HepG2 (cell line): ENCODE results near the gene SLC25A11. TPM values are rescaled to one million over a fixed set of nuclear protein-coding genes. Genes with fewer than 3 reads are reported as not detected.

Experiments used
- CEBPG ChIP-seq: IDR thresholded peaks from 2 replicates; pipeline ENCODE4 v1.6.1; 2016
- JDP2 ChIP-seq: sonication (generic); formaldehyde crosslinking; IDR thresholded peaks from 2 replicates; pipeline ENCODE4 v1.8.1; 2022; ENCODE audit warnings: missing genetic modification reagents, borderline replicate concordance
- MEF2D ChIP-seq: sonication (generic); formaldehyde crosslinking; IDR thresholded peaks from 2 replicates; pipeline ENCODE4 v1.5.1; 2020; ENCODE audit warnings: mild to moderate bottlenecking, missing genetic modification reagents
- REPIN1 ChIP-seq: sonication (generic); formaldehyde crosslinking; IDR thresholded peaks from 2 replicates; pipeline ENCODE4 v1.8.0; 2022; ENCODE audit warnings: missing genetic modification reagents, low read depth, mild to moderate bottlenecking, borderline replicate concordance
- RFX1 ChIP-seq: fragments of 450-650 bp; IDR thresholded peaks from 2 replicates; pipeline ENCODE4 v1.6.1; 2017
- ZNF468 ChIP-seq: sonication (generic); formaldehyde crosslinking; IDR thresholded peaks from 2 replicates; pipeline ENCODE4 v1.8.0; 2022; ENCODE audit warnings: mild to moderate bottlenecking, moderate library complexity, missing genetic modification reagents
- polyA plus RNA-seq, 8 experiments: library from polyadenylated mRNA; depleted of rRNA in 3 of 8; stranded (reverse) in 7 of 8; unstranded in 1 of 8; fragments of >200 nt; fragmentation: Illumina TruSeq in 4 of 8; extraction: Trizol in 4 of 8; gene quantifications; 2 replicates each; pipeline versions ENCODE4 v1.2.1 to v1.2.3, GENCODE V29; 2011 to 2016; ENCODE audit warnings: low read depth in 4 of 8, missing spikeins in 1 of 8, mixed read lengths in 1 of 8; ENCODE audit not compliant: insufficient read depth in 1 of 8
- total RNA-seq, 5 experiments: library from RNA; depleted of rRNA; stranded (reverse); fragments of >200 nt; fragmentation: Illumina TruSeq; extraction: Trizol; gene quantifications; 2 replicates each; pipeline ENCODE4 v1.2.3, GENCODE V29; 2016; ENCODE audit warnings: low read depth in 1 of 5
- TF ChIP-seq, protein P1 (sequence below): sonication (generic); formaldehyde crosslinking; IDR thresholded peaks from 2 replicates; pipeline ENCODE4 v1.9.0; 2021; ENCODE audit warnings: missing genetic modification reagents, borderline replicate concordance
- TF ChIP-seq, protein P2 (sequence below): sonication (generic); formaldehyde crosslinking; IDR thresholded peaks from 2 replicates; pipeline ENCODE4 v1.5.0; 2020; ENCODE audit warnings: missing genetic modification reagents, mild to moderate bottlenecking, borderline replicate concordance
- TF ChIP-seq, protein P3 (sequence below): sonication (generic); formaldehyde crosslinking; IDR thresholded peaks from 2 replicates; pipeline ENCODE4 v1.8.1; 2023; ENCODE audit warnings: mild to moderate bottlenecking, moderate library complexity, missing genetic modification reagents
- TF ChIP-seq, protein P4 (sequence below): sonication (generic); formaldehyde crosslinking; IDR thresholded peaks from 2 replicates; pipeline ENCODE4 v1.4.0; 2020; ENCODE audit warnings: missing genetic modification reagents, borderline replicate concordance
- TF ChIP-seq, protein P5 (sequence below): sonication (generic); formaldehyde crosslinking; IDR thresholded peaks from 2 replicates; pipeline ENCODE4 v1.4.0; 2020; ENCODE audit warnings: missing genetic modification reagents
- TF ChIP-seq, protein P6 (sequence below): sonication (generic); formaldehyde crosslinking; IDR thresholded peaks from 2 replicates; pipeline ENCODE4 v1.5.0; 2020; ENCODE audit warnings: mild to moderate bottlenecking, missing genetic modification reagents

The SLC25A11 gene
- total and polyA plus RNA-seq, 2 of the 13 experiments (the other 11 are each of a cell fraction or from before 2014, with no cell fraction given), result 35.4 to 47.2 TPM

DNA sequence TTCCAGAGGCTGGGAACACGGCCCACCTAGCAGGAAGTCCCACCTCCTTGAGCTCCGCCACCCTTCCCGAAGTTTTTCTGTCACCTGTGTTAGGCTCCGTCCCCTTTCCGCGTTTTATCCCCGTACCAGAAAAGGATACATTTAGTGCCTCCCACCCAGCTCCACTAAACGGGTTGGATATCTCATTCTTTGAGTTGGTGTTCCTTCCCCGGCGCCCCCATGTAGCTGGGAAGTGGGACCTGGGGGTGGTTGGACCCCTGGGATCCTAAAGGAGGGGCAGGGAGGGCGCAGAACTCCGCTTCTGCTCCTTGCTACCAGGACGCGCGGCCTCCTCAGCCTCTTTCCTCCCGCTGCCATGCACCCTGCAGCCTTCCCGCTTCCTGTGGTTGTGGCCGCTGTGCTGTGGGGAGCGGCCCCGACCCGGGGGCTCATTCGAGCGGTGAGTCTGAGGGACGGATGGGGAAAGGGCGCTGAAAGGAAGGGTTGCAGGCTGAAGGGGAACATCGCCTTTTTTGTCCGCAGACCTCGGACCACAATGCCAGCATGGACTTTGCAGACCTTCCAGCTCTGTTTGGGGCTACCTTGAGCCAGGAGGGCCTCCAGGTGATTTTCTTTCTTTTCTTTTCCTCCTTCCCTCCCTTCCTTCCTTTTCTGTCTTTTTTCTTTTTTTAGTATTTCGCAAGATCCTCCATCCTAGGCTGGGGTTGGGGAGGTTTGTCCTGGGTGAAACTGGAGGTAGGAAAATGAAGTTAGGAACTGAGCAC, 891 bp upstream of the SLC25A11 start (continued):
- TF ChIP-seq, protein P1, sequence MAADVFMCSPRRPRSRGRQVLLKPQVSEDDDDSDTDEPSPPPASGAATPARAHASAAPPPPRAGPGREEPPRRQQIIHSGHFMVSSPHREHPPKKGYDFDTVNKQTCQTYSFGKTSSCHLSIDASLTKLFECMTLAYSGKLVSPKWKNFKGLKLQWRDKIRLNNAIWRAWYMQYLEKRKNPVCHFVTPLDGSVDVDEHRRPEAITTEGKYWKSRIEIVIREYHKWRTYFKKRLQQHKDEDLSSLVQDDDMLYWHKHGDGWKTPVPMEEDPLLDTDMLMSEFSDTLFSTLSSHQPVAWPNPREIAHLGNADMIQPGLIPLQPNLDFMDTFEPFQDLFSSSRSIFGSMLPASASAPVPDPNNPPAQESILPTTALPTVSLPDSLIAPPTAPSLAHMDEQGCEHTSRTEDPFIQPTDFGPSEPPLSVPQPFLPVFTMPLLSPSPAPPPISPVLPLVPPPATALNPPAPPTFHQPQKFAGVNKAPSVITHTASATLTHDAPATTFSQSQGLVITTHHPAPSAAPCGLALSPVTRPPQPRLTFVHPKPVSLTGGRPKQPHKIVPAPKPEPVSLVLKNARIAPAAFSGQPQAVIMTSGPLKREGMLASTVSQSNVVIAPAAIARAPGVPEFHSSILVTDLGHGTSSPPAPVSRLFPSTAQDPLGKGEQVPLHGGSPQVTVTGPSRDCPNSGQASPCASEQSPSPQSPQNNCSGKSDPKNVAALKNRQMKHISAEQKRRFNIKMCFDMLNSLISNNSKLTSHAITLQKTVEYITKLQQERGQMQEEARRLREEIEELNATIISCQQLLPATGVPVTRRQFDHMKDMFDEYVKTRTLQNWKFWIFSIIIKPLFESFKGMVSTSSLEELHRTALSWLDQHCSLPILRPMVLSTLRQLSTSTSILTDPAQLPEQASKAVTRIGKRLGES (CRISPR knock-in tag), result no peak
- TF ChIP-seq MEF2D (CRISPR knock-in tag) (no peak), CEBPG (CRISPR knock-in tag) (no peak), ZNF468 (no peak), REPIN1 (no peak; the same call in 1 of the 2 replicates), JDP2 (no peak), RFX1 (no peak)
- TF ChIP-seq, protein P2, sequence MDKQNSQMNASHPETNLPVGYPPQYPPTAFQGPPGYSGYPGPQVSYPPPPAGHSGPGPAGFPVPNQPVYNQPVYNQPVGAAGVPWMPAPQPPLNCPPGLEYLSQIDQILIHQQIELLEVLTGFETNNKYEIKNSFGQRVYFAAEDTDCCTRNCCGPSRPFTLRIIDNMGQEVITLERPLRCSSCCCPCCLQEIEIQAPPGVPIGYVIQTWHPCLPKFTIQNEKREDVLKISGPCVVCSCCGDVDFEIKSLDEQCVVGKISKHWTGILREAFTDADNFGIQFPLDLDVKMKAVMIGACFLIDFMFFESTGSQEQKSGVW (CRISPR knock-in tag), result no peak
- TF ChIP-seq, protein P3, sequence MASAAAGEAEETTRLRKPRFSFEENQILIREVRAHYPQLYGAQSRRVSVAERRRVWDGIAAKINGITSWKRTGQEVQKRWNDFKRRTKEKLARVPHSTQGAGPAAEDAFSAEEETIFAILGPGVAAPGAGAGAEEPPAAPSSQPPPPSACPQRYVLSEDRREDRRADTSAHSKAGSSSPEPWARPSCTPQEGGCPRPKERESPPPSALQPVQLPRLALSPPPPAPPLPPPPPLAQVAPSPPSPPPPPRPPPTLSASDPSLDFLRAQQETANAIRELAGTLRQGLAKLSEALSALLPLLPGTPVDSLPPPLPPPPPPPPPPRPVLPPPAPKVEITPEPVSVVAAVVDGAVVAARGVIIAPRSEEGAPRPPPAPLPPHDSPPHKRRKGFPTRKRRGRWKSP (CRISPR knock-in tag), result no peak
- TF ChIP-seq, protein P4, sequence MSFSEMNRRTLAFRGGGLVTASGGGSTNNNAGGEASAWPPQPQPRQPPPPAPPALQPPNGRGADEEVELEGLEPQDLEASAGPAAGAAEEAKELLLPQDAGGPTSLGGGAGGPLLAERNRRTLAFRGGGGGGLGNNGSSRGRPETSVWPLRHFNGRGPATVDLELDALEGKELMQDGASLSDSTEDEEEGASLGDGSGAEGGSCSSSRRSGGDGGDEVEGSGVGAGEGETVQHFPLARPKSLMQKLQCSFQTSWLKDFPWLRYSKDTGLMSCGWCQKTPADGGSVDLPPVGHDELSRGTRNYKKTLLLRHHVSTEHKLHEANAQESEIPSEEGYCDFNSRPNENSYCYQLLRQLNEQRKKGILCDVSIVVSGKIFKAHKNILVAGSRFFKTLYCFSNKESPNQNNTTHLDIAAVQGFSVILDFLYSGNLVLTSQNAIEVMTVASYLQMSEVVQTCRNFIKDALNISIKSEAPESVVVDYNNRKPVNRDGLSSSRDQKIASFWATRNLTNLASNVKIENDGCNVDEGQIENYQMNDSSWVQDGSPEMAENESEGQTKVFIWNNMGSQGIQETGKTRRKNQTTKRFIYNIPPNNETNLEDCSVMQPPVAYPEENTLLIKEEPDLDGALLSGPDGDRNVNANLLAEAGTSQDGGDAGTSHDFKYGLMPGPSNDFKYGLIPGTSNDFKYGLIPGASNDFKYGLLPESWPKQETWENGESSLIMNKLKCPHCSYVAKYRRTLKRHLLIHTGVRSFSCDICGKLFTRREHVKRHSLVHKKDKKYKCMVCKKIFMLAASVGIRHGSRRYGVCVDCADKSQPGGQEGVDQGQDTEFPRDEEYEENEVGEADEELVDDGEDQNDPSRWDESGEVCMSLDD (CRISPR knock-in tag), result no peak
- TF ChIP-seq, protein P5, sequence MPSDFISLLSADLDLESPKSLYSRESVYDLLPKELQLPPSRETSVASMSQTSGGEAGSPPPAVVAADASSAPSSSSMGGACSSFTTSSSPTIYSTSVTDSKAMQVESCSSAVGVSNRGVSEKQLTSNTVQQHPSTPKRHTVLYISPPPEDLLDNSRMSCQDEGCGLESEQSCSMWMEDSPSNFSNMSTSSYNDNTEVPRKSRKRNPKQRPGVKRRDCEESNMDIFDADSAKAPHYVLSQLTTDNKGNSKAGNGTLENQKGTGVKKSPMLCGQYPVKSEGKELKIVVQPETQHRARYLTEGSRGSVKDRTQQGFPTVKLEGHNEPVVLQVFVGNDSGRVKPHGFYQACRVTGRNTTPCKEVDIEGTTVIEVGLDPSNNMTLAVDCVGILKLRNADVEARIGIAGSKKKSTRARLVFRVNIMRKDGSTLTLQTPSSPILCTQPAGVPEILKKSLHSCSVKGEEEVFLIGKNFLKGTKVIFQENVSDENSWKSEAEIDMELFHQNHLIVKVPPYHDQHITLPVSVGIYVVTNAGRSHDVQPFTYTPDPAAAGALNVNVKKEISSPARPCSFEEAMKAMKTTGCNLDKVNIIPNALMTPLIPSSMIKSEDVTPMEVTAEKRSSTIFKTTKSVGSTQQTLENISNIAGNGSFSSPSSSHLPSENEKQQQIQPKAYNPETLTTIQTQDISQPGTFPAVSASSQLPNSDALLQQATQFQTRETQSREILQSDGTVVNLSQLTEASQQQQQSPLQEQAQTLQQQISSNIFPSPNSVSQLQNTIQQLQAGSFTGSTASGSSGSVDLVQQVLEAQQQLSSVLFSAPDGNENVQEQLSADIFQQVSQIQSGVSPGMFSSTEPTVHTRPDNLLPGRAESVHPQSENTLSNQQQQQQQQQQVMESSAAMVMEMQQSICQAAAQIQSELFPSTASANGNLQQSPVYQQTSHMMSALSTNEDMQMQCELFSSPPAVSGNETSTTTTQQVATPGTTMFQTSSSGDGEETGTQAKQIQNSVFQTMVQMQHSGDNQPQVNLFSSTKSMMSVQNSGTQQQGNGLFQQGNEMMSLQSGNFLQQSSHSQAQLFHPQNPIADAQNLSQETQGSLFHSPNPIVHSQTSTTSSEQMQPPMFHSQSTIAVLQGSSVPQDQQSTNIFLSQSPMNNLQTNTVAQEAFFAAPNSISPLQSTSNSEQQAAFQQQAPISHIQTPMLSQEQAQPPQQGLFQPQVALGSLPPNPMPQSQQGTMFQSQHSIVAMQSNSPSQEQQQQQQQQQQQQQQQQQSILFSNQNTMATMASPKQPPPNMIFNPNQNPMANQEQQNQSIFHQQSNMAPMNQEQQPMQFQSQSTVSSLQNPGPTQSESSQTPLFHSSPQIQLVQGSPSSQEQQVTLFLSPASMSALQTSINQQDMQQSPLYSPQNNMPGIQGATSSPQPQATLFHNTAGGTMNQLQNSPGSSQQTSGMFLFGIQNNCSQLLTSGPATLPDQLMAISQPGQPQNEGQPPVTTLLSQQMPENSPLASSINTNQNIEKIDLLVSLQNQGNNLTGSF (CRISPR knock-in tag), result no peak
- TF ChIP-seq, protein P6, sequence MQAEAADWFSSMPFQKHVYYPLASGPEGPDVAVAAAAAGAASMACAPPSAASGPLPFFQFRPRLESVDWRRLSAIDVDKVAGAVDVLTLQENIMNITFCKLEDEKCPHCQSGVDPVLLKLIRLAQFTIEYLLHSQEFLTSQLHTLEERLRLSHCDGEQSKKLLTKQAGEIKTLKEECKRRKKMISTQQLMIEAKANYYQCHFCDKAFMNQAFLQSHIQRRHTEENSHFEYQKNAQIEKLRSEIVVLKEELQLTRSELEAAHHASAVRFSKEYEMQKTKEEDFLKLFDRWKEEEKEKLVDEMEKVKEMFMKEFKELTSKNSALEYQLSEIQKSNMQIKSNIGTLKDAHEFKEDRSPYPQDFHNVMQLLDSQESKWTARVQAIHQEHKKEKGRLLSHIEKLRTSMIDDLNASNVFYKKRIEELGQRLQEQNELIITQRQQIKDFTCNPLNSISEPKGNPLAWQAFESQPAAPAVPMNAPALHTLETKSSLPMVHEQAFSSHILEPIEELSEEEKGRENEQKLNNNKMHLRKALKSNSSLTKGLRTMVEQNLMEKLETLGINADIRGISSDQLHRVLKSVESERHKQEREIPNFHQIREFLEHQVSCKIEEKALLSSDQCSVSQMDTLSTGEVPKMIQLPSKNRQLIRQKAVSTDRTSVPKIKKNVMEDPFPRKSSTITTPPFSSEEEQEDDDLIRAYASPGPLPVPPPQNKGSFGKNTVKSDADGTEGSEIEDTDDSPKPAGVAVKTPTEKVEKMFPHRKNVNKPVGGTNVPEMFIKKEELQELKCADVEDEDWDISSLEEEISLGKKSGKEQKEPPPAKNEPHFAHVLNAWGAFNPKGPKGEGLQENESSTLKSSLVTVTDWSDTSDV (CRISPR knock-in tag), result no peak; the same call in 1 of the 2 replicates
